Nasal cavity respiratory epithelium epithelial cell of viscerocranial mucosa (primary cell): ENCODE measurements around the gene MAB21L1. TPM values are rescaled to one million over a fixed set of nuclear protein-coding genes. Genes with fewer than 3 reads are reported as not detected.

Experiments
- total RNA-seq: library from RNA; depleted of rRNA; stranded (reverse); fragments of >200 nt; gene quantifications from 2 replicates; pipeline ENCODE4 v1.2.3, GENCODE V29; 2014

Gene MAB21L1
- 0.57 and 0.68 TPM in 2 replicates for total RNA-seq

GRCh38 chr13:35475960-35476943, at the start of gene MAB21L1:
Gene MAB21L1, minus strand, starts transcription at chr13:35476689. Its CDS starts 551 bp downstream, at chr13:35476138.

